Heart left ventricle (tissue), 13 donors: ENCODE results near the gene ANKRD2.

Experiments used
- POLR2A ChIP-seq, 2 donors: fragments of 450-650 bp; IDR thresholded peaks; one replicate each; pipeline ENCODE4 v1.6.1; 2017; ENCODE audit warnings: antibody characterized with exemption in 2 of 2, mild to moderate bottlenecking in 2 of 2, moderate library complexity in 2 of 2
- TF ChIP-seq, protein P1 (sequence below), 12 donors: fragments of 200-600 bp; sonication (generic) in 4 of 12; IDR thresholded peaks; one replicate each; pipeline versions ENCODE4 v1.5.0 to v1.8.0; 2018 to 2022; ENCODE audit warnings: antibody characterized with exemption in 12 of 12, mild to moderate bottlenecking in 5 of 12
- donor health status: ischemic (EF 13 %, LVEDD 7.1; RV severe dilation, severe dysfunction).
- donor health status: DM: no; HTN: yes; CAD: no.
- donor health status: DM: no; HTN: no; CAD: no.
- donor health status: ischemic (EF 25% LVEDD 6.9; RV normal size, moderate dysfunction).
- donor health status: ischemic (EF 25% LVEDD 5.7; RV mildly dilated, moderate dysfunction).
- donor health status: ischemic (EF 35%, LVEDD 5.7; RV mildly dilated, moderate dysfunction).
- donor health status: nonischemic (EF 11% LVEDD 7.7; RV severe dilation, severe dysfunction).
- donor health status: DM: yes; HTN: yes; CAD: no.
- donor health status: PGD.
- donor health status: ischemic (EF 29% LVEDD 5.4; RV normal size, mild dysfunction).
- donor health status: nonischemic (EF 23%, LVEDD 6.1; RV moderate dilation, normal function).

DNA sequence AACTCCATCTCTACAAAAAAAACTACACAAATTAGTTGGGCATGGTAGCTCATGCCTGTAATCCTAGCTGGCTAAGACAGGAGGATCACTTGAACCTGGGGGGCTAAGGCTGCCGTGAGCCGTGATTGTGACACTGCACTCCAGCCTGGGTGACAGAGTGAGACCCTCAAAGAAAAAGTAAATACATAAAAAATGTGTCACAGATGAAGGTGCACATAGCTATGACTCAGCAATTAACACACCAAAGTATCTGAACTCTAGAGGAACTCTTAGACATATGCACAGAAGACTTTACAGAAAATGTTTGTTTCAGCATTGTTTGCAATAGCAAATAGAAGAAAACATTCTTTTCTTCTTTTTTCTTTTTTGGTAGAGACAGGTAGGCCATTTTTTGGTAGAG, 25.2 kb downstream of the ANKRD2 start:
- TF ChIP-seq, protein P1, sequence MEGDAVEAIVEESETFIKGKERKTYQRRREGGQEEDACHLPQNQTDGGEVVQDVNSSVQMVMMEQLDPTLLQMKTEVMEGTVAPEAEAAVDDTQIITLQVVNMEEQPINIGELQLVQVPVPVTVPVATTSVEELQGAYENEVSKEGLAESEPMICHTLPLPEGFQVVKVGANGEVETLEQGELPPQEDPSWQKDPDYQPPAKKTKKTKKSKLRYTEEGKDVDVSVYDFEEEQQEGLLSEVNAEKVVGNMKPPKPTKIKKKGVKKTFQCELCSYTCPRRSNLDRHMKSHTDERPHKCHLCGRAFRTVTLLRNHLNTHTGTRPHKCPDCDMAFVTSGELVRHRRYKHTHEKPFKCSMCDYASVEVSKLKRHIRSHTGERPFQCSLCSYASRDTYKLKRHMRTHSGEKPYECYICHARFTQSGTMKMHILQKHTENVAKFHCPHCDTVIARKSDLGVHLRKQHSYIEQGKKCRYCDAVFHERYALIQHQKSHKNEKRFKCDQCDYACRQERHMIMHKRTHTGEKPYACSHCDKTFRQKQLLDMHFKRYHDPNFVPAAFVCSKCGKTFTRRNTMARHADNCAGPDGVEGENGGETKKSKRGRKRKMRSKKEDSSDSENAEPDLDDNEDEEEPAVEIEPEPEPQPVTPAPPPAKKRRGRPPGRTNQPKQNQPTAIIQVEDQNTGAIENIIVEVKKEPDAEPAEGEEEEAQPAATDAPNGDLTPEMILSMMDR (IDR thresholded peaks at IDR 0.05): no peak
- no peak for TF ChIP-seq POLR2A (IDR thresholded peaks at IDR 0.05)
